Esophagus (tissue), 2 donors: ENCODE results near the gene DRC3. TPM values are rescaled to one million over a fixed set of nuclear protein-coding genes. Genes with fewer than 3 reads are reported as not detected.

Experiments used
- H3K27ac ChIP-seq, 2 donors: one replicate each; pipeline ENCODE4 v1.5.1; 2013; ENCODE audit warnings: low read depth in 2 of 2, mild to moderate bottlenecking in 2 of 2, inconsistent platforms in 1 of 2, low read length in 1 of 2, moderate library complexity in 1 of 2
- H3K27me3 ChIP-seq, 2 donors: one replicate each; pipeline ENCODE4 v1.6.1; 2013; ENCODE audit warnings: low read length in 2 of 2, control low read depth in 1 of 2, mild to moderate bottlenecking in 1 of 2; ENCODE audit not compliant: insufficient read depth in 2 of 2, control insufficient read depth in 1 of 2
- H3K36me3 ChIP-seq, 2 donors: one replicate each; pipeline ENCODE4 v1.6.1; 2013; ENCODE audit warnings: low read length in 1 of 2; ENCODE audit not compliant: control insufficient read depth in 2 of 2, insufficient read depth in 2 of 2
- H3K4me1 ChIP-seq, 2 donors: one replicate each; pipeline ENCODE4 v1.6.1; 2013; ENCODE audit warnings: low read length in 1 of 2; ENCODE audit not compliant: control insufficient read depth in 2 of 2, insufficient read depth in 2 of 2
- H3K4me3 ChIP-seq, 2 donors: one replicate each; pipeline ENCODE4 v1.5.1; 2013; ENCODE audit warnings: low read length in 2 of 2, mild to moderate bottlenecking in 2 of 2, low read depth in 1 of 2, moderate library complexity in 1 of 2
- H3K9me3 ChIP-seq, 2 donors: one replicate each; pipeline ENCODE4 v1.6.1; 2013; ENCODE audit warnings: mild to moderate bottlenecking in 2 of 2, low read depth in 1 of 2, low read length in 1 of 2, moderate library complexity in 1 of 2; ENCODE audit not compliant: control insufficient read depth in 2 of 2, insufficient read depth in 1 of 2
- WGBS, 2 donors: extraction: QIAGEN DNeasy Blood & Tissue Kit; methylation state at CpG; one replicate each; pipeline ENCODE4 v1.1.7; 2013; 5-methylcytosine and 5-hydroxymethylcytosine counted together
- polyA plus RNA-seq, 2 donors: library from polyadenylated mRNA; stranded (reverse); fragments of 200-250 nt; gene quantifications; one replicate each; pipeline ENCODE4 v1.2.3, GENCODE V29; 2013
- donor health status: healthy with polysubstance abuse.
- donor health status: Bipolar disorder and iron deficiency.

DRC3 gene
- polyA plus RNA-seq, 2 donors = 0.72 to 1.4 TPM

DNA sequence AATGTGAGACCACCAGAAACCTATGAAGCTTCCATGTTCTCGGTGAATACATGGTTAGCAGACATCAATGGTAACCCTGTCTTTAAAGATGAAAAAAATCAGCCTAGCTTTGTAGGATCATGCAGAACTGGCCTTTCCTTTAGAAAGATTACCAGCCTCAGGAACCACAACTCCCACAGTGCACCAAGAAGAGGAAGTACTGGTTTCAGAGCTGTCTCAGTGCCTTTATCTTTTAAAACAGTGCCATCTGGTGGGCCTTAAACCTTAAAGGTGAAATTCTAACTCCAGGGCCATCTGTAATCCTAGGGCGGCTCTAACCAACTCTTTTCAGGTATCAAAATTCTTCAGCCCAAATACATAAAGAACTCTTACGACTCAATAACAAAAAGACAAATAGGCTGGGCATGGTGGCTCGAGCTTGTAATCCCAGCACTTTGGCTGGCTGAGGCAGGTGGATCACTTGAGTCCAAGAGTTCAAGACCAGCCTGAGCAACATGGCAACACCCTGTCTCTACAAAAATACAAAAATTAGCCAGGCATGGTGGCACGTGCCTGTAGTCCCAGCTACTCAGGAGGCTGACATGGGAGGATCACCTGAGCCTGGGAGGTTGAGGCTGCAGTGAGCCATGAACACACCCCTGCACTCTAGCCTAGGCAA lies 60.9 kb downstream of the DRC3 start:
- Histone ChIP-seq H3K4me1 (no peaks in the 10 kb centered on the region), H3K36me3 (no peaks in the 10 kb centered on the region), H3K9me3 (no peaks in the 10 kb centered on the region), H3K27me3 (no peaks in the 10 kb centered on the region), H3K4me3 (no peak overlapping the region), H3K27ac (no peak overlapping the region)
- 19 to 23% methylated on average over 5 of the region's 5 CpGs for WGBS, 2 donors

DNA sequence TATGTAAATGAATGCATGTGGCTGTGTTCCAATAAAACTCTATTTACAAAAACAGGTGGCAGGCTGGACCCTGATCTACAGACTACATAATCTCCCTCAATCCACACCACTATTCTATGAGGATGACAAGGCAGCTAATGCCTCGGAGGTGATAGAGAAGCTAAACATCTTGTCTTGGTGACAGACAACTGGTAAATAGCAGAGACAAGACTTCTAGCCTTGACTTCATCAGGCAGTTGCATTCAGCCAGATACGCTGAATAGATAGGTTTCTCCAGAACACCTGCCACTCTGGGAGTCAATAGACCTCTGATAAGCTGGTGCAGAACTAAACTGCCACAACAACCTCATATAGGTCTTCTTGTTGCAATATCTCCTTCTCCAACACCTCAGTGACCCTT lies 63.0 kb downstream of the DRC3 start:
- H3K9me3 ChIP-seq = no peaks in the 10 kb centered on the region
- H3K4me3 ChIP-seq = no peak overlapping the region
- no peak overlapping the region for H3K27ac ChIP-seq
- no peaks in the 10 kb centered on the region for H3K27me3 ChIP-seq
- H3K4me1 ChIP-seq = peaks cover 0 to 6% of the 10 kb centered on the region in 2 donors
- H3K36me3 ChIP-seq = no peaks in the 10 kb centered on the region
- 52 to 85% methylated on average over 2 of the region's 2 CpGs for WGBS, 2 donors

DNA sequence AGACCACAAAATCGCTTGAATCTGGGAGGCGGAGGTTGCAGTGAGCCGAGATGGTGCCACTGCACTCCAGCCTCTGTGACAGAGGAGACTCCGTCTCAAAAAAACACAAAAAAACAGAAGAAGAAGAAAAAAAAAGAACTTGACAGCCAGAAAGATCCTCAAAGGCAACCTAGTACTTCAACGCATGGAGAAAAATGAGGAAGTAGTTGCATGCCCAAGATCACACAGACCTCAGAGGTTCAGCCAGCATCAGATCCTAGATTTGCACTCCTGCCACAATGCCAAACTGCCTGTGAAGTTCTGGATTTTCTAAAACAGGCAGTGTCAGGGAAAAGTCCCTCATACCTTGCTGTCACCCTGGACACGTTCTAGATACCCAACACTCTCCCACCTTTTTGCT lies 64.8 kb downstream of the DRC3 start:
- Histone ChIP-seq H3K4me3 (no peak overlapping the region), H3K27me3 (no peaks in the 10 kb centered on the region), H3K36me3 (no peaks in the 10 kb centered on the region), H3K27ac (no peak overlapping the region), H3K9me3 (no peaks in the 10 kb centered on the region), H3K4me1 (peaks cover 0 to 13% of the 10 kb centered on the region in 2 donors)
- WGBS, 2 donors = 69 to 76% methylated on average over 6 of the region's 6 CpGs

DNA sequence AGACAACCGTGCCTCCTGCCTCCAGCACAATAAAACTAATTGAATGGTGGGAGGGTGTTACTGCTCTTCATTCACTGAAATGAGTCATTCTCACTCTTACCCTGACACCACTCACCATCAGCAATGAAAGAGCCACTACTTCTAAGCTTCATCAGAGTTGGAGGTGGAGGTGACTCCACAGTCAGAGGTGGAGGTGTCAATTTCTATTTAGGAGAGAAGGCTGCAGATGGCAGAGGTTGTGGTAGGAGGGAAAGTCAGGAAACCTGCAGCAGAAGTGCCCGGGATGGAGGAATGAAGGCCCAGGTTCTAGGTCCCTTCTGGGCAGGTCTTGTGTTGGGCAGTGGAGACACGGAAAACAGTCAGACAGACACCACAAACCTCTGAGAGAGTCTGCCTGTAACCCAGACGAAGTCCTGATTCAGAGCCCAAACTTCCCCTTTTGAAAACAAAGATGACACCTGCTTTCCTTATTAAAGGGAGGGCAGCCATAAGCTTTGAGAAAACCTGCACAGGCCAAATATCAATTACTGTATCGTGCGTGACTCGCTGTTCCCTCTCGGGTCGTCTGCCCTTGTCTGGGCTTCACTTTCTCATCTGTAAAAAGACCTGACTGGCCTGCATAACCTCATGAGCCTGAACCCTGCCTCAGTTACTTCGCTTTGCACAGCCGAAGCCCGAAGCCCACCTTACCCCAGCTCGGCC lies 65.6 kb downstream of the DRC3 start:
- H3K4me3 ChIP-seq = peak overlapping the region; percentile 86 to 91

DNA sequence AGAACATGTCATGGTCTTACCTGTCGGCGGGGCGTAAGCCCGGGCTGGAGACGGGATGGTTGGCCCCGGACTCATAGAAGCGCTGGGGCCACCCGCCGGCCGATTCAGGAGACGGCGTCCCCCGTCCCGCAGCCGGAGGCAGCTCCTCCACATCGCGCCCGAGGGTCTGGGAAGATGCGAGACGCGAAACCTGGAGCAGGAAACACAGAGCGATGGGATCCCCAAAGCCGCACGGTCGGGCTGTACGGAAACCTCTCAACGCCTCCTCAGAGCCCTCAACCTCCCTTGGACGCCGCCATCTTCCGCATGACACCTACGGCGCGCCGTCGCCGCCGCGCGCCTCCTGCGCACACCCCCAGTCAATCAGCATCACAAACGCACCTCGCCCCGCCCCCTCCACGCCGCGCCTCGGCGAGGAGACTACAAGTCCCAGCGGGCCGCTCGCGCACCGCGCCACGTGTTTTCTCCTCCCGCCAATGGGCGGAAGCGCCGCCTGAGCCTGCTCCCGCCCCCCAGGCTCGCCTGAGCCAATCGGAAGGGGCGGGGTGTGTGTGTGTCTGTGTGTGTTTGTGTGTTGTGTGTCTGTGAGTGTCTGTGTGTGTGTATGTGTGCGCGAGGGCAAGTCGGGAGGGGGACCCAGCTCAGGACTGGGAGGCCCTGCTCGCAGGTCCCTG lies 66.3 kb downstream of the DRC3 start, which contains the start of the genes ATPAF2 and GID4:
TSS of gene ATPAF2 (minus strand) at position 308 of the 674 bp plus-strand sequence. CDS start at position 153, 155 bp downstream.
TSS of gene GID4 (plus strand) at position 548 of the 674 bp plus-strand sequence. CDS start at position 605, 57 bp downstream.
- Histone ChIP-seq H3K9me3 (no peaks in the 10 kb centered on the region), H3K4me1 (peaks cover 0 to 13% of the 10 kb centered on the region in 2 donors), H3K36me3 (peaks cover 0 to 2% of the 10 kb centered on the region in 2 donors), H3K27me3 (no peaks in the 10 kb centered on the region), H3K27ac (peak within 1 kb of the TSS; percentile 68 to 94), H3K4me3 (peak within 1 kb of the TSS; percentile 86 to 91)
- WGBS, 2 donors = 0% methylated on average over 59 to 67 of the region's 67 CpGs

More for the DNA sequence above, 65.6 kb downstream of the DRC3 start:
- Histone ChIP-seq H3K9me3 (no peaks in the 10 kb centered on the region), H3K4me1 (peaks cover 0 to 13% of the 10 kb centered on the region in 2 donors), H3K27ac (peak overlapping the region in 1 of 2 donors; percentile 94), H3K36me3 (no peaks in the 10 kb centered on the region), H3K27me3 (no peaks in the 10 kb centered on the region)
- WGBS, 2 donors = 5% methylated on average over 13 of the region's 13 CpGs

DNA sequence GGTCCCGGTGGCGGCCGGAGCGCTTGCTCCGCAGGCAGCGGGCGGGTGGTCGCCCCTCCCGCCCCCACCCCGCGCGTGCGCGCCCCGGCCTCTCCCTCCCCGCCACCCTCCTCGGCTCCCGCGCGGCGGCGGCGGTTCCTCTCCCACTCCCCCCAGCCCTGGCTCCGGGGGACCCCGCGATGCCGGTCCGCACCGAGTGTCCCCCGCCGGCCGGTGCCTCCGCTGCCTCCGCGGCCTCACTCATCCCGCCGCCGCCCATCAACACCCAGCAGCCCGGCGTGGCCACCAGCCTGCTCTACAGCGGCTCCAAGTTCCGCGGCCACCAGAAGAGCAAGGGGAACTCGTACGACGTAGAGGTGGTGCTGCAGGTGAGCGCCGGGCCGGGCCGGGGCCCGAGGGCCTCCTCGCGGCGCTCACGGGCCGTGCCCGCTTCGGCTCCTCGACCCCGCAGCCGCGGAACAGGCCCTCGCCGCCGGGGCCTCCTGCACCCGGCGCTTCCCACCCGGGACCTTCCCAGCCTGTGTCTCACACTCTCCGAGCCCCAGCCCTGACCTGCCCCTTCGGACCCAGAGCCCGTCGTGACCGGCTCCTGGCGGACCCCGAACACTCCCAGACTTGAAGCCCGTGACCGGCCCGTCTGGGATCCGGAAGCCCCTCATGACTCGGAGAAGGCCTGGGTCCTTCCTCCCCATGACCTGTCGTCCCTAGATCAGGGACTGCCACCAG lies 67.0 kb downstream of the DRC3 start:
- Histone ChIP-seq H3K27ac (peak overlapping the region; percentile 57 to 85), H3K36me3 (peaks cover 0 to 4% of the 10 kb centered on the region in 2 donors), H3K4me1 (peaks cover 0 to 13% of the 10 kb centered on the region in 2 donors), H3K4me3 (peak overlapping the region; percentile 75 to 86), H3K27me3 (no peaks in the 10 kb centered on the region), H3K9me3 (no peaks in the 10 kb centered on the region)
- WGBS, 2 donors = 0 to 1% methylated on average over 54 to 81 of the region's 81 CpGs

DNA sequence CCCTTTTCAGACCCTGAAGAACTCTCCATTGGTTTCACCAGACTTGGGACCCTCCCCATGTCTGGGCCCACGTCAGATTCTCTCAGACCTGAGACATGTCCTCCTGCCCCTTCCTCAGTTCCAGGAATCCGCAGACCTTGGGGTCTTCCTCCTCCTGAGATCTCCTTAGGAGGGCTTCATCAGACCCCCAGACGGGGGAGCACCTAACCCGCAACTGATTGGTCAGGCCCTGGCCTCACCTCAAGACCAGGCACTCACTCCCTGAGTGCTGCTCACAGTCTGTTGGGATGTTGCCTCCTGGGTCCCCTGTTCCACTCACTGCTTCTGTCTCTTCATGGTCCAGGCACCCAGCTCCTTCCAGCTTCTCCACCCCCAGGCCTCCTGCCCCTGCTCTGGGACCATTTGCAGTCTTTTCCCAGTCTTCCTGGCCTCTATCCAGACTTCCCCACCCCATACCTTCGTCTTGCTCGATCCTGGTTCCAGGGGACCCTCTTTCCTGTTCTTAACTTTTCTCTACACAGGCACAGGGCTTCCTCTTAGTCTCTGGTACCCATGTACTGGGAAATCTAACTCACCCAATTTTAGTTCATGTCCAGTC lies 67.7 kb downstream of the DRC3 start:
- H3K27ac ChIP-seq = peak overlapping the region in 1 of 2 donors; percentile 45
- peaks cover 0 to 13% of the 10 kb centered on the region in 2 donors for H3K4me1 ChIP-seq
- no peaks in the 10 kb centered on the region for H3K27me3 ChIP-seq
- H3K9me3 ChIP-seq = no peaks in the 10 kb centered on the region
- peak overlapping the region; percentile 75 to 86 for H3K4me3 ChIP-seq
- WGBS, 2 donors = 22 to 25% methylated on average over 6 of the region's 6 CpGs
- peaks cover 4% of the 10 kb centered on the region in 2 donors for H3K36me3 ChIP-seq

DNA sequence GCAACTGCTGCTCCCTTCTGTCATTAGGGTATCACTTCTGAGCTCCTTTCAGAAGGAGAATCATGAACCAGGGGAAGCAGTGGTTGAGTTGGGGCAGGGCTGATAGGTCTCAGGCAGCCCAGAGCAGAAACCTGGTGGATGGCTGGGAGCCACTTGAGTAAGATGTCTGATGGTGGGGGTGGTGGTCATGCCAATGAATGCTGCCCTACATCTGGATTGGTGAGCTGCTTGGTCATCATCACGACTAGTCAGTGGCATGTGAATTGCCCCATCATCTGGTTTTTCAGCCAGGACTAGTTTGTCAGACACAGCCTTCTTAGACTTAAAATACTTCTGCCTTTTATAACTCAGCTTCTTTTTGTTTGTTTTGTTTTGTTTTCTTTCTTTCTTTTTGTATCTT lies 69.1 kb downstream of the DRC3 start:
- Histone ChIP-seq H3K4me3 (no peak overlapping the region), H3K27me3 (no peaks in the 10 kb centered on the region), H3K27ac (peak overlapping the region; percentile 23 to 45), H3K9me3 (no peaks in the 10 kb centered on the region), H3K36me3 (peaks cover 4% of the 10 kb centered on the region in 2 donors), H3K4me1 (peaks cover 0 to 13% of the 10 kb centered on the region in 2 donors)
- 33 to 43% methylated on average over 1 of the region's 1 CpG for WGBS, 2 donors

DNA sequence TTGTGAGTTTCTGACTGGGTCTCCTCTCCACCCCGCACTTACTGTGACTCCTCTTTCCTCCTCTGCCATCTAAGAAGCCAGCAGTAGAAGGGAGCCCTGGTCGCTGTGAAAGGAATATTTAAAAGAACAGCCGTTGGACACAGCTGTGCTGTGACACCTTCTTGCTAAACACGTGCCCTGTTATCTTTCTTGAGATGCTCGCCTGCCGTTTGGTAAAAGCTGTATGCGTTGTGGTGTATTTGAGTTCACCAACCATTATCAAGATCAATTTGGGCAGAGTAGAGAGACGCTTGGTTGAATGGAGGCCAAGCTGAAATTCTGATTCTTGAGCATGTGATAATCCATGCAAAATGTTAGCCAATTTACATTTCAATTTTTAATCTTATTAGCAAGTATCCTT lies 70.3 kb downstream of the DRC3 start:
- H3K36me3 ChIP-seq = peaks cover 7 to 8% of the 10 kb centered on the region in 2 donors
- 79 to 84% methylated on average over 8 of the region's 8 CpGs for WGBS, 2 donors
- no peaks in the 10 kb centered on the region for H3K27me3 ChIP-seq
- no peak overlapping the region for H3K4me3 ChIP-seq
- no peaks in the 10 kb centered on the region for H3K9me3 ChIP-seq
- H3K27ac ChIP-seq = no peak overlapping the region
- H3K4me1 ChIP-seq = peaks cover 0 to 13% of the 10 kb centered on the region in 2 donors
